ENCODE measurements around the gene TP53AIP1. TPM values are rescaled to one million over a fixed set of nuclear protein-coding genes. Genes with fewer than 3 reads are reported as not detected.
A peak's percentile ranks its signal among the peaks of the same experiment; 100 is the strongest.

The TP53AIP1 gene
- under 1 TPM; 0.59 to 0.66 TPM for total RNA-seq
- polyA plus RNA-seq (ENCODE audit: insufficient read length in 2 of 2) = 1 to 10 TPM; 1.3 to 1.4 TPM
- long read RNA-seq, donor 1 = 0 reads
- long read RNA-seq, donor 2 = 0 reads
- long read RNA-seq, donor 3 = 0 reads
- long read RNA-seq, donor 4 = 0 reads

GRCh38 chr11:128942817-128943427, at the start of gene TP53AIP1:
TP53AIP1 (minus strand) TSS chr11:128942871; CDS start chr11:128937818, 5,053 bp downstream.
- 64% methylated on average over 21 of the region's 21 CpGs for WGBS (ENCODE audit: insufficient coverage)
- Histone ChIP-seq H3K27ac (ENCODE audit: low read depth, low read length) (no peak within 1 kb of the TSS), H3K4me1 (ENCODE audit: control insufficient read depth, insufficient read depth, low read length) (peaks cover 25% of the 10 kb centered on the region), H3K4me3 (ENCODE audit: low read depth, low read length) (no peak within 1 kb of the TSS), H3K27me3 (ENCODE audit: control insufficient read depth, insufficient read depth, low read length) (no peaks in the 10 kb centered on the region), H3K36me3 (ENCODE audit: control insufficient read depth, insufficient read depth, low read length) (no peaks in the 10 kb centered on the region), H3K9me3 (ENCODE audit: control insufficient read depth, insufficient read depth, low read length) (no peaks in the 10 kb centered on the region)
- DNase-seq (ENCODE audit: low read depth in 4 of 6, low spot score in 6 of 6) = peak in 1 of 6 donors; percentile 37

DNA sequence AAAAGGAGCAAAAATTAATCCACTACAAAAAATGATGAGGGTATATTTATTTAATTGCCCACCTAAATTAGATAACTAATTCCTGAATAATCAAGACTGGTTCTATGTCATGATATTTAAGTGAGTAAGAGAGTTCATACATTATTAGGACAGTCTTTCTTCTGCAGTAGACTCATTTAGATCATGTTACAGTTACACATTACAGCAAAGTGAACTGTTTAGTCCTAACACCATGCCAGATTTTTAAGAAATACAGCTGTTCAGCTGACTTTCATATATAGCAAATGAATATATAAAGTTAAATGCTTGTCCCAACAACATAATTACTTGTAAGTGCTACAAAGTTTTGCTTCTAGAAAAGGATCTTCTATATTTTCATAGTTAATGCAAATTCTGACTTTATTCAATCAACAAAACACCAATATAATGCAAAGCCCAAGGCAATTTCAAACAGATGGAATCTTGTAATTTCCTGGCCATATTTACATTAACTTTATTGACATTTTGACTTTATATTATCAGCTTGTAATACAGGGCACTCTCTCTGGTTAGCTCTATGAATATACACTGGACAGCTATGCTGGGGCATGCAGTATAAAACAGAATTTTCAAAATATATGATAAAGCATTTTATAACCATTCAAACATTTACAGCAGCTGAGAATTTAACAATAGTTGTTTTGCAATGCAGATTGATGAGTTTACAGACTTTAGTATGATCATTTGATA, 45.7 kb upstream of the TP53AIP1 start:
- no peak for DNase-seq (ENCODE audit: low read depth in 4 of 6, low spot score in 6 of 6)
- peaks cover 2% of the 10 kb centered on the region for H3K36me3 ChIP-seq (ENCODE audit: control insufficient read depth, insufficient read depth, low read length)
- no peaks in the 10 kb centered on the region for H3K27me3 ChIP-seq (ENCODE audit: control insufficient read depth, insufficient read depth, low read length)
- no peaks in the 10 kb centered on the region for H3K4me1 ChIP-seq (ENCODE audit: control insufficient read depth, insufficient read depth, low read length)
- no peak overlapping the region for H3K27ac ChIP-seq (ENCODE audit: low read depth, low read length)
- no peaks in the 10 kb centered on the region for H3K9me3 ChIP-seq (ENCODE audit: control insufficient read depth, insufficient read depth, low read length)
- H3K4me3 ChIP-seq (ENCODE audit: low read depth, low read length) = no peak overlapping the region

- Histone ChIP-seq H3K4me1 (ENCODE audit: control insufficient read depth, insufficient read depth, low read length) (no peaks in the 10 kb centered on the region), H3K9me3 (ENCODE audit: control insufficient read depth, insufficient read depth, low read length) (no peaks in the 10 kb centered on the region), H3K4me3 (ENCODE audit: low read depth, low read length) (no peak overlapping the region), H3K27ac (ENCODE audit: low read depth, low read length) (no peak overlapping the region), H3K36me3 (ENCODE audit: control insufficient read depth, insufficient read depth, low read length) (peaks cover 2% of the 10 kb centered on the region), H3K27me3 (ENCODE audit: control insufficient read depth, insufficient read depth, low read length) (no peaks in the 10 kb centered on the region)
- 89% methylated on average over 3 of the region's 5 CpGs for WGBS (ENCODE audit: insufficient coverage)
- no peak for DNase-seq (ENCODE audit: low read depth in 4 of 6, low spot score in 6 of 6)
Observed at GRCh38 chr11:128985880-128986279, 43.2 kb upstream of the TP53AIP1 start.

- peaks cover 2% of the 10 kb centered on the region for H3K36me3 ChIP-seq (ENCODE audit: control insufficient read depth, insufficient read depth, low read length)
- no peak overlapping the region for H3K27ac ChIP-seq (ENCODE audit: low read depth, low read length)
- H3K4me3 ChIP-seq (ENCODE audit: low read depth, low read length) = no peak overlapping the region
- WGBS (ENCODE audit: insufficient coverage) = 60% methylated on average over 3 of the region's 8 CpGs
- no peaks in the 10 kb centered on the region for H3K9me3 ChIP-seq (ENCODE audit: control insufficient read depth, insufficient read depth, low read length)
- H3K4me1 ChIP-seq (ENCODE audit: control insufficient read depth, insufficient read depth, low read length) = no peaks in the 10 kb centered on the region
- no peaks in the 10 kb centered on the region for H3K27me3 ChIP-seq (ENCODE audit: control insufficient read depth, insufficient read depth, low read length)
- DNase-seq (ENCODE audit: low read depth in 4 of 6, low spot score in 6 of 6) = peak in 1 of 6 donors; percentile 6
Observed at GRCh38 chr11:128983023-128983422, 40.4 kb upstream of the TP53AIP1 start.

- DNase-seq (ENCODE audit: low read depth in 4 of 6, low spot score in 6 of 6) = no peak
- Histone ChIP-seq H3K4me1 (ENCODE audit: control insufficient read depth, insufficient read depth, low read length) (no peaks in the 10 kb centered on the region), H3K36me3 (ENCODE audit: control insufficient read depth, insufficient read depth, low read length) (peaks cover 10% of the 10 kb centered on the region), H3K27me3 (ENCODE audit: control insufficient read depth, insufficient read depth, low read length) (no peaks in the 10 kb centered on the region), H3K4me3 (ENCODE audit: low read depth, low read length) (no peak overlapping the region), H3K9me3 (ENCODE audit: control insufficient read depth, insufficient read depth, low read length) (no peaks in the 10 kb centered on the region), H3K27ac (ENCODE audit: low read depth, low read length) (no peak overlapping the region)
- 84% methylated on average over 4 of the region's 7 CpGs for WGBS (ENCODE audit: insufficient coverage)
Observed at GRCh38 chr11:128981254-128981653, 38.6 kb upstream of the TP53AIP1 start.

DNA sequence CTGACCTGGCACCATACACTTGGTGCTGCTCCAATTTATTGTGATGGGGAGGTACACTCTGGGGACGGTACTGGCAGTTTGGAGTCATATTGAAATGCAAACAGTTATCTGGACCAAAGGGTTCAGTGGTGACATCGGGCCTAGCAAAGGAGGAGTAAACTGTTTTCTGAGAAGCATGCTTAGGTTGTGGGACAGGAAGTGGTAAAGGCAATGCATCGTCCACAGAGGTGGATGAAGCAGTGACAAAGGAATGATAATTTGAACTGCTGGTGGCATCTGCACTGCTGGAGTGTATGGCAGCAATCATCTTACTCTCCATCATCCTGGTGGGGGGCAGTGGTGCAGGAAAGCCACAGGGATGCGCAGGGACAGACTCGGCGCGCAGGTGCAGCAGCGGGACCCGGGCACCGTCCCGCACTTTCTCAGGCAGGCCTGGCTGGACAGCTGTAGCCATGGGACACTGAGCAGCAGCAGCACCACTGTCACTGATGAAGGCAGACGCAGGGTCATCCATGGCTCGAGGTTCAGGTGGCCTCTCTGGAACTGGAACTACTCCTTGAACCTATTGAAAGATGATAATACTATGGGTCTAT, 28.0 kb upstream of the TP53AIP1 start:
- H3K36me3 ChIP-seq (ENCODE audit: control insufficient read depth, insufficient read depth, low read length) = peaks cover 38% of the 10 kb centered on the region
- no peak for DNase-seq (ENCODE audit: low read depth in 4 of 6, low spot score in 6 of 6)
- no peaks in the 10 kb centered on the region for H3K4me1 ChIP-seq (ENCODE audit: control insufficient read depth, insufficient read depth, low read length)
- no peaks in the 10 kb centered on the region for H3K27me3 ChIP-seq (ENCODE audit: control insufficient read depth, insufficient read depth, low read length)
- no peak overlapping the region for H3K27ac ChIP-seq (ENCODE audit: low read depth, low read length)
- no peak overlapping the region for H3K4me3 ChIP-seq (ENCODE audit: low read depth, low read length)
- H3K9me3 ChIP-seq (ENCODE audit: control insufficient read depth, insufficient read depth, low read length) = no peaks in the 10 kb centered on the region
- WGBS (ENCODE audit: insufficient coverage) = 97% methylated on average over 11 of the region's 13 CpGs

GRCh38 chr11:128968916-128969315, 26.2 kb upstream of the TP53AIP1 start:
- DNase-seq (ENCODE audit: low read depth in 4 of 6, low spot score in 6 of 6) = no peak
- no peaks in the 10 kb centered on the region for H3K27me3 ChIP-seq (ENCODE audit: control insufficient read depth, insufficient read depth, low read length)
- H3K4me3 ChIP-seq (ENCODE audit: low read depth, low read length) = no peak overlapping the region
- H3K27ac ChIP-seq (ENCODE audit: low read depth, low read length) = no peak overlapping the region
- H3K36me3 ChIP-seq (ENCODE audit: control insufficient read depth, insufficient read depth, low read length) = peaks cover 33% of the 10 kb centered on the region
- H3K4me1 ChIP-seq (ENCODE audit: control insufficient read depth, insufficient read depth, low read length) = peaks cover 5% of the 10 kb centered on the region
- WGBS (ENCODE audit: insufficient coverage) = 93% methylated on average over 9 of the region's 9 CpGs
- H3K9me3 ChIP-seq (ENCODE audit: control insufficient read depth, insufficient read depth, low read length) = no peaks in the 10 kb centered on the region

DNA sequence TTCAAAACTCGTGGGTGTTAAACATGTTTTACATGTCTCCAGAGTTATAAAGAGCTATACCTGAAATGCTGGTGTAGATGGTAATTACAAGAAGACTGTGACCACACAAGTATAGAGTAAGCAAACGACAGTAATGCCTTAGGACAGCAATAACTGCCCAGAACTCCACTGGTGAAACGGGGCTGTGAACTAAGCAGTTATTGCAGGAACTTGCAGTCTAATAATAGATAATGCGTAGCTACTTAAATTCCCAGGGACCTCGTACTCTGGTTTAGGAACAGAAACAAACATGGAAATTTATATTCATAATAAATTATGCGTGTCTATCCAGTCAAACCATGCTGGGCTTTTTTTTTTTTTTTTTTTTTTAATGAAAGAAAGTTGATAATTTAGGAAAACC, 24.9 kb upstream of the TP53AIP1 start:
- no CpG with 5 or more reads among the region's 6 CpGs for WGBS (ENCODE audit: insufficient coverage)
- no peak for DNase-seq (ENCODE audit: low read depth in 4 of 6, low spot score in 6 of 6)
- no peaks in the 10 kb centered on the region for H3K9me3 ChIP-seq (ENCODE audit: control insufficient read depth, insufficient read depth, low read length)

DNA sequence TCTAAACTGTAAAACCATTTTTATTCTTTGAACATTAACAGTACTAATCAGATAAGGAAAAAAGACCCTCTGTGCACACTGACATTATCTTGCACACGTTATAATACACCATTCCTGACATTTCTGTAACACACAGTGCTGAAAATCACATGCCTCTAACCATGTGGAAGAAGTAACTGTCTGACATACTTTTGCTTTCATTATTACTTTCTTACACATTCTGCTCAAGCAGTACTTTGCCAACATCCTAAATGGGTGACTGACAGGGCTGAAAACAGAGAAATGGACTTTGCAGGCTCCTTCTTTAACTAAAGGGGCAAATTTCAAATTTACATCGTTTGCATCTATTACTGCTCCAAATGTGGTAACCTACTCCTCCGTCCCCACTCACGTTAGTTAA, 22.8 kb upstream of the TP53AIP1 start:
- H3K4me3 ChIP-seq (ENCODE audit: low read depth, low read length) = no peak overlapping the region
- peak in 1 of 6 donors; percentile 19 for DNase-seq (ENCODE audit: low read depth in 4 of 6, low spot score in 6 of 6)
- H3K36me3 ChIP-seq (ENCODE audit: control insufficient read depth, insufficient read depth, low read length) = peaks cover 19% of the 10 kb centered on the region
- no peaks in the 10 kb centered on the region for H3K27me3 ChIP-seq (ENCODE audit: control insufficient read depth, insufficient read depth, low read length)
- 67% methylated on average over 4 of the region's 4 CpGs for WGBS (ENCODE audit: insufficient coverage)
- H3K27ac ChIP-seq (ENCODE audit: low read depth, low read length) = no peak overlapping the region
- H3K9me3 ChIP-seq (ENCODE audit: control insufficient read depth, insufficient read depth, low read length) = no peaks in the 10 kb centered on the region
- peaks cover 5% of the 10 kb centered on the region for H3K4me1 ChIP-seq (ENCODE audit: control insufficient read depth, insufficient read depth, low read length)

More for the DNA sequence above, 24.9 kb upstream of the TP53AIP1 start:
- Histone ChIP-seq H3K4me3 (ENCODE audit: low read depth, low read length) (no peak overlapping the region), H3K36me3 (ENCODE audit: control insufficient read depth, insufficient read depth, low read length) (peaks cover 30% of the 10 kb centered on the region), H3K27me3 (ENCODE audit: control insufficient read depth, insufficient read depth, low read length) (no peaks in the 10 kb centered on the region), H3K27ac (ENCODE audit: low read depth, low read length) (no peak overlapping the region), H3K4me1 (ENCODE audit: control insufficient read depth, insufficient read depth, low read length) (peaks cover 5% of the 10 kb centered on the region)

All from spinal cord (tissue), 10 donors.